ENCODE data around the gene ATP8A2. TPM values are rescaled to one million over a fixed set of nuclear protein-coding genes. Genes with fewer than 3 reads are reported as not detected.

Gene ATP8A2
- total RNA-seq, 6 experiments from 2014 or later = not detected

DNA sequence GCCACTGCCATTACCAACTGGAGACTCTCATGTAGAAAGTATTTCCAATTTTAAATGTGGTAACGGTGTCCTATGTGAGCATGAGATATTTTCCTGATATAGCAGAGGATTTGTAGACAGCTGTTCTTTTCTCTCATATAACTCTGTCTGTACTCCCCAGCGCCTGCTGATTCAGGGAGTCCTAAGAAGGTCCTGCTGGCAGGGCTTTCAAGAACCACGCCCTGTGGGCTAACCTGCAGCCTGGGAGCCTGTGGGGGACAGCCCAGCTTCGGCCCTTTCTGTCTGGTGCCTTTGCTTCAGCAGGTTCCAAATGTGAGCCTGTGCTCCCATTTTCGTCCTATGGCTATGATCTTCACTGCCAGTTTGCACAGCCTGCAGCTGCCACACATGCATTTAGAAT is 316.8 kb downstream of the ATP8A2 start:
- ATAC-seq (no peak), DNase-seq (no peak)
- H3K9me3 ChIP-seq = no peaks in the 10 kb centered on the region
- no peaks in the 10 kb centered on the region for H3K27me3 ChIP-seq
- TF ChIP-seq, protein P1, sequence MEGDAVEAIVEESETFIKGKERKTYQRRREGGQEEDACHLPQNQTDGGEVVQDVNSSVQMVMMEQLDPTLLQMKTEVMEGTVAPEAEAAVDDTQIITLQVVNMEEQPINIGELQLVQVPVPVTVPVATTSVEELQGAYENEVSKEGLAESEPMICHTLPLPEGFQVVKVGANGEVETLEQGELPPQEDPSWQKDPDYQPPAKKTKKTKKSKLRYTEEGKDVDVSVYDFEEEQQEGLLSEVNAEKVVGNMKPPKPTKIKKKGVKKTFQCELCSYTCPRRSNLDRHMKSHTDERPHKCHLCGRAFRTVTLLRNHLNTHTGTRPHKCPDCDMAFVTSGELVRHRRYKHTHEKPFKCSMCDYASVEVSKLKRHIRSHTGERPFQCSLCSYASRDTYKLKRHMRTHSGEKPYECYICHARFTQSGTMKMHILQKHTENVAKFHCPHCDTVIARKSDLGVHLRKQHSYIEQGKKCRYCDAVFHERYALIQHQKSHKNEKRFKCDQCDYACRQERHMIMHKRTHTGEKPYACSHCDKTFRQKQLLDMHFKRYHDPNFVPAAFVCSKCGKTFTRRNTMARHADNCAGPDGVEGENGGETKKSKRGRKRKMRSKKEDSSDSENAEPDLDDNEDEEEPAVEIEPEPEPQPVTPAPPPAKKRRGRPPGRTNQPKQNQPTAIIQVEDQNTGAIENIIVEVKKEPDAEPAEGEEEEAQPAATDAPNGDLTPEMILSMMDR (IDR thresholded peaks at IDR 0.05) = no peak
- TF ChIP-seq POLR2A (IDR thresholded peaks at IDR 0.05) = no peak
- H3K36me3 ChIP-seq = no peaks in the 10 kb centered on the region
- no peak overlapping the region for H3K4me3 ChIP-seq
- H3K4me1 ChIP-seq = no peaks in the 10 kb centered on the region
- no peak overlapping the region for H3K27ac ChIP-seq
- intact Hi-C loops (cut with DNase I) = no loop called here
- 79% methylated on average over 2 of the region's 5 CpGs for WGBS (ENCODE audit: insufficient coverage, low coverage, low lambda C conversion rate, missing lambda C conversion rate)

DNA sequence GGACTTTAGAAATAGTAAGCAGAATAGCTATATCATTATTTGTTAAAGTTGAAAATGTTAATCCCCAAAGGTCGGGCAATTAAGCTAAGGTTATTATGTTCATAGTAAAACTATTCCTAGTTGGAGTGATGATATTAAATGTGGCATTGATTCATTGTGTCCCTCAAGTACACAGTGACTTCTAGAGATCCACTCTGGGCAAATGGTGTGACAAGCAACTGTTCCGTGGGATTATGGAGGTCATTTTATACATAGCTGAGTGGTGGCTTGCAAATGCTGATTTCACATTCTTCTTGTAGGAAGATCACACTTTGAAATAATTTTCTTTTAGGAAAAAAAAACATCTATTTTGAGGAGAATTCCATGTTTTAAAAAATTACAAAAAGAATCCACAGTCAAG is 317.8 kb downstream of the ATP8A2 start:
- TF ChIP-seq, protein P1 (IDR thresholded peaks at IDR 0.05) = no peak
- no peak for TF ChIP-seq POLR2A (IDR thresholded peaks at IDR 0.05)
- intact Hi-C loops (cut with DNase I) = no loop called here
- DNase-seq = no peak

DNA sequence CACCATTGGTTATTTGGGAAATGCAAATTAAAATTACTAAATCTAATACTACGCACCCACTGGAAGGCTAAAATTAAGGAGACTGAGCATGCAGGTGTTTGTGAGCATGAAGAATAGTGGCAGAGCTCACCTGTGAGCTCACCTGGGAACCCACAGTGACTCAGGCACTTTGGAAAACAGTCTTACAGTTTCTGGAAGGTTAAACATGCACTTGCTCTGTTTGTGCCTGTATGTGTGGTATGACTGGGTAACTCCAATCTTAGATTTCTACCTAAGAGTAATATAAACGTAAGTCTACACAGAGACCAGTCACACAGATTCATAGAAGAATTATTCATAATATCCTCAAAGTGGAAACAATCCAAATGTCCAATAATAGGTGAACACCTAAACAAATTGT is 318.8 kb downstream of the ATP8A2 start:
- no peak overlapping the region for H3K4me3 ChIP-seq
- no peak for ATAC-seq
- intact Hi-C loops (cut with DNase I) = no loop called here
- no peak for TF ChIP-seq POLR2A (IDR thresholded peaks at IDR 0.05)
- TF ChIP-seq, protein P1 (IDR thresholded peaks at IDR 0.05) = no peak
- no peaks in the 10 kb centered on the region for H3K27me3 ChIP-seq
- no peaks in the 10 kb centered on the region for H3K36me3 ChIP-seq
- no peak for DNase-seq
- 61% methylated on average over 2 of the region's 2 CpGs for WGBS (ENCODE audit: insufficient coverage, low coverage, low lambda C conversion rate, missing lambda C conversion rate)
- no peak overlapping the region for H3K27ac ChIP-seq
- H3K9me3 ChIP-seq = no peaks in the 10 kb centered on the region
- H3K4me1 ChIP-seq = no peaks in the 10 kb centered on the region

More for the DNA sequence above, 317.8 kb downstream of the ATP8A2 start:
- no peaks in the 10 kb centered on the region for H3K27me3 ChIP-seq
- WGBS (ENCODE audit: insufficient coverage, low coverage, low lambda C conversion rate, missing lambda C conversion rate) = 79% methylated on average over 2 of the region's 2 CpGs
- no peak overlapping the region for H3K27ac ChIP-seq
- H3K36me3 ChIP-seq = no peaks in the 10 kb centered on the region
- no peaks in the 10 kb centered on the region for H3K9me3 ChIP-seq
- ATAC-seq = no peak
- H3K4me3 ChIP-seq = no peak overlapping the region
- no peaks in the 10 kb centered on the region for H3K4me1 ChIP-seq

DNA sequence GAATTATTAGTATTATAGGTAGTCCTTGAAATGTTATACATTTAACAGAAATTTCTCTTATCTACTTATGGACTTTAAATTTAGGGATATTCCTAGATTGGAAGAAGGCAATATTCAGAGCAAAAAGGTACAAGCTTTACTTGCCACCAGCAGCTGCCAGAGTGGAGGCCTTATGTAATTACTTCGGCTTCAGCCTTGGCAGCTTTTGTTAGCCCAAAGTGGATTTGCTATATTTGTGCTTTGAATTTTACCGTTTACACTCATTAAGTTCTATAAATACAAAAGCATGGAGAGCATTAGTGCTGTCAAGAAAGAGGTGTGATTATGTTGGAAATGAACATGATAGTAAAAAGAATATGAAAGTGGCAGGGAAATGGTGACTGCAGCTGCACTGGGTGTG is 319.9 kb downstream of the ATP8A2 start:
- intact Hi-C loops (cut with DNase I) = no loop called here
- H3K36me3 ChIP-seq = no peaks in the 10 kb centered on the region
- no peaks in the 10 kb centered on the region for H3K9me3 ChIP-seq
- DNase-seq = no peak
- H3K4me1 ChIP-seq = no peaks in the 10 kb centered on the region
- 77% methylated on average over 2 of the region's 2 CpGs for WGBS (ENCODE audit: insufficient coverage, low coverage, low lambda C conversion rate, missing lambda C conversion rate)
- no peaks in the 10 kb centered on the region for H3K27me3 ChIP-seq
- TF ChIP-seq, protein P1 (IDR thresholded peaks at IDR 0.05) = no peak
- no peak for TF ChIP-seq POLR2A (IDR thresholded peaks at IDR 0.05)
- no peak for ATAC-seq
- H3K27ac ChIP-seq = no peak overlapping the region
- no peak overlapping the region for H3K4me3 ChIP-seq

DNA sequence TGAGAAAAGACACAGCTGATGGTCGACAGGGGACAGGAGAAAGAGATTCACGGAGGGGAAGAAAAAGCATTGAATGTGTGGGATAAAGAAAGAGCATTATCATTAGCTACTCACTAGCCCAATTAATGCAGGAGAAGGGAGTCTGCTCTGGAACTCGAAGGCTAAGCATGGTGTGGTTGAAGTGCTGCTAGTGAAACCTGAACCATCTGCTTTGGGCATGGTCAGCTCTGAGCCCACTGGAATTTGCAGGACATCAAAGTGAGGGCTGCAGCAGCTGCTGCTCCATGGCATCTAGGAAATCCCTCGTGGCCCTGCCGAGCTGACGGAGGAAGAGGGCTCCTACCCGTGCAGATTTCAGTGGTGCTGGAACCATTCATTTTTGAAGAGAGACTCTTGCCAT is 320.3 kb downstream of the ATP8A2 start:
- no peaks in the 10 kb centered on the region for H3K9me3 ChIP-seq
- TF ChIP-seq, protein P1 (IDR thresholded peaks at IDR 0.05) = no peak
- no peak for TF ChIP-seq POLR2A (IDR thresholded peaks at IDR 0.05)
- ATAC-seq (no peak), DNase-seq (no peak)
- 19% methylated on average over 3 of the region's 7 CpGs for WGBS (ENCODE audit: insufficient coverage, low coverage, low lambda C conversion rate, missing lambda C conversion rate)
- intact Hi-C loops (cut with DNase I) = no loop called here
- no peaks in the 10 kb centered on the region for H3K4me1 ChIP-seq
- no peaks in the 10 kb centered on the region for H3K36me3 ChIP-seq
- H3K27ac ChIP-seq = no peak overlapping the region
- no peak overlapping the region for H3K4me3 ChIP-seq
- H3K27me3 ChIP-seq = no peaks in the 10 kb centered on the region

Measured in right lobe of liver (tissue), 6 donors.